HG03342 (cell line): ENCODE data around the gene DIS3L2.

ENCODE experiments used
- ATAC-seq: cut with Tn5 transposase; IDR thresholded peaks from one replicate; pipeline ENCODE4 v1.9.1; 2021; ENCODE audit warnings: mild to moderate bottlenecking, moderate library complexity; ENCODE audit not compliant: unreplicated experiment

DIS3L2 gene

GRCh38 chr2:232250246-232251175, 289.0 kb downstream of the DIS3L2 start:
- no peak for ATAC-seq

- no peak for ATAC-seq
Measured at GRCh38 chr2:232255033-232255432, 293.5 kb downstream of the DIS3L2 start.

GRCh38 chr2:232260075-232260474, 298.6 kb downstream of the DIS3L2 start:
- no peak for ATAC-seq

- no peak for ATAC-seq
Measured at GRCh38 chr2:232261776-232262175, 300.3 kb downstream of the DIS3L2 start.

- no peak for ATAC-seq
Measured at GRCh38 chr2:232263295-232263694, 301.8 kb downstream of the DIS3L2 start.

- ATAC-seq, result no peak
Measured at GRCh38 chr2:232264081-232264480, 302.6 kb downstream of the DIS3L2 start.

GRCh38 chr2:232265329-232265728, 303.8 kb downstream of the DIS3L2 start:
- ATAC-seq, result no peak

GRCh38 chr2:232268636-232269165, 307.2 kb downstream of the DIS3L2 start:
- no peak for ATAC-seq

GRCh38 chr2:232269867-232270266, 308.4 kb downstream of the DIS3L2 start:
- no peak for ATAC-seq

- no peak for ATAC-seq
Measured at GRCh38 chr2:232273903-232274643, 312.6 kb downstream of the DIS3L2 start.

- peak; percentile 65 for ATAC-seq
Measured at GRCh38 chr2:232275670-232276069, 314.2 kb downstream of the DIS3L2 start.

- ATAC-seq, result peak; percentile 66
Measured at GRCh38 chr2:232276084-232276732, 314.7 kb downstream of the DIS3L2 start.

GRCh38 chr2:232276733-232277313, 315.3 kb downstream of the DIS3L2 start:
- no peak for ATAC-seq

GRCh38 chr2:232278534-232278933, 317.0 kb downstream of the DIS3L2 start:
- no peak for ATAC-seq

GRCh38 chr2:232280341-232280740, 318.8 kb downstream of the DIS3L2 start:
- ATAC-seq, result no peak

- ATAC-seq, result no peak
Measured at GRCh38 chr2:232281858-232282507, 320.5 kb downstream of the DIS3L2 start.

- no peak for ATAC-seq
Measured at GRCh38 chr2:232282508-232283055, 321.1 kb downstream of the DIS3L2 start.

- no peak for ATAC-seq
Measured at GRCh38 chr2:232286001-232286868, 324.7 kb downstream of the DIS3L2 start.

- no peak for ATAC-seq
Measured at GRCh38 chr2:232287316-232287715, 325.8 kb downstream of the DIS3L2 start.
